SW480 (cell line): ENCODE data around the gene PDE2A.

Source experiments
- DNase-seq: peaks from one replicate; pipeline ENCODE4 v3.0.0-alpha.2; 2016; ENCODE audit warnings: low spot score

Gene PDE2A

GRCh38 chr11:72673943-72674828, at the start of gene PDE2A:
TSS of gene PDE2A (minus strand) at chr11:72674422. CDS start at chr11:72674207, 215 bp downstream.
- DNase-seq, result no peak

DNA sequence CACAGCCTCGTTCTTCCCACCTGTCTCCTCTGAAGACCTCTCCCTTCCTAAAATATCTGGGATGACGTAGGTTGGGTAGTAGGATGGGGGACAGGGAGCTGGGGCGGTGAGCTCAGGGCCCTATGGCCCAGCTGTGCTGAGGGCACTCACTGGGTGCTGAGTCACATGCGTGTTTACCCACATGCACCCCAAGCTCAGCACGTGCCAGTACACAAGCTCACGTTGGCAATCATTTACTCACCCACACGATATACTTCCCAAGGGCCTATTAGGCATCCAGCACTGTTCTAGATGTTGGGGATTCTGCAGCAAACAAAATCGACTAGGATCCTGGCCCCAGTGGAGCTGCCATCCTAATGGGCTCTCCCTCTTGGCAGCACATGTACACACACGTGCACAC, 49.3 kb upstream of the PDE2A start:
- no peak for DNase-seq

DNA sequence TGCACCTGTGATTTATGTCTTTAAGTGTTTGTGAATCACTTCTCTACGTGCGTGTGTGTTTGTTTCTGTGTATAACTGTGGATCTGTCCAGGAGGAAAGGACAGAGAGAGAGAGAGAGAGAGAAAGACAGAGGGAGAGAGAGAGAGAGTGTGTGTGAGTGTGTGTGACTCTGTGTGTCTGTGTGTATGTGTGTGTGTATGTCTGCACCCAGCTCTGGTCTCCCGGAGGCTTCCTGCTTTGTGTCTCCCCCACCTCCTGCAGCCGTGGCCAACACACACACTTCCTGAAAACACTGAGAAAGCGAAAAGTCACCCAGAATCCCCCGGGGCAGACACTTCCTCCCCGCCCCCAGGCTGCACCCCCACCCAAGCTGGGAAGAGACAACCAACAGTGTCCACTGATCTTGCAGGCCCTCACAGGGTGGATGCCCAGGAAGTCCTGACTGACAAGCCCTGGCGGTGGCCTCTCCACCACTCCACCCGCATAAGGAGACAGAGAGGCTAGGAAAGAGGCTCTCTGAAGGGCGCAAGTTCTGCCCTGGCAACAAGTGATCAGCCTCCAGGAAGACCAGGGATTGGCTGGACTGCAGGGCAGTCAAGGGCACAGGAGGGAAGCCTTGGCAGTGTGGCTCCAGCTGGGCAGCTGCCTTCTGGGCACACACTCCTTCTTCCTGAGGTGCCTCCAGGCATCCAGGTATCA, 48.0 kb upstream of the PDE2A start:
- peak; percentile 78 for DNase-seq

DNA sequence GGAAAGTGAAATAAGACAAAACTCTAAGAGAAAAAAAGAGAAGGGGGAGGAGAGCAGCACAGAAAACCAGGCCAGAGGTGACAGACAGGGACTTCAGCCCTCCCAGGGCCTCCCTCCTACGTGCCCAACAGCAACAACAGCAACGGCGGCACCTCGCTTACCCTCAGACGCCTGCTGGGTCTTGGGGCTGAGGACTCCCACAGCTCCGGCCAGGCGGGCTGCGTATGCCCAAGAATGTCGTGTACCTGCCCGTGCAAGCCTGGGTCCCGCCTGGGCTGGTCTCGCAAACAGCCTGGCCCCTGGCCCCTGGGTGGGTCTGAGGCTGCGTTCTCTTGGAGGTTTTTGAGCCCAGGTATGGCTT, 47.4 kb upstream of the PDE2A start:
- DNase-seq, result no peak

GRCh38 chr11:72721276-72721675, 47.1 kb upstream of the PDE2A start:
- no peak for DNase-seq

- DNase-seq, result no peak
Observed at GRCh38 chr11:72720784-72721183, 46.6 kb upstream of the PDE2A start.

DNA sequence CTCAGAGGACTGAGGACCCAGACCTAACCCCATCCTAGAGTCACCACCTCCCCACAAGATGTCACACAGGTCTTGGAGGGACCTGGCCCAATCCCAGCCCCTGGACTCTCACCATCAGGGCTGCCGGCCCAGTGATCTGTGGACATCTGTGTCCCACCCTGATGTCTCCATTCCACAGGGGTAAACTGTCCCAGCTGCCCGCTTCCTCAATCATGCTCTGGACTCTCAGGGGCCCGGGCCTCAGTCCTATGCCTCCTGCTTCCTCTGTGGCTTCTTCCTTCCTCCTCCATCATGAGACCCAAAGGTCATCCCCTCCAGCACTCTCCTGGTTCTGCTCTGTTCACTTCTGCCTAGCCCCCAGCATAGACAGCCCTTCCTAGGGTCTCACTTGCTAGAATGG, 45.8 kb upstream of the PDE2A start:
- no peak for DNase-seq

- DNase-seq, result no peak
Observed at GRCh38 chr11:72719551-72719950, 45.3 kb upstream of the PDE2A start.

GRCh38 chr11:72719144-72719543, 44.9 kb upstream of the PDE2A start:
- peak; percentile 20 for DNase-seq

DNA sequence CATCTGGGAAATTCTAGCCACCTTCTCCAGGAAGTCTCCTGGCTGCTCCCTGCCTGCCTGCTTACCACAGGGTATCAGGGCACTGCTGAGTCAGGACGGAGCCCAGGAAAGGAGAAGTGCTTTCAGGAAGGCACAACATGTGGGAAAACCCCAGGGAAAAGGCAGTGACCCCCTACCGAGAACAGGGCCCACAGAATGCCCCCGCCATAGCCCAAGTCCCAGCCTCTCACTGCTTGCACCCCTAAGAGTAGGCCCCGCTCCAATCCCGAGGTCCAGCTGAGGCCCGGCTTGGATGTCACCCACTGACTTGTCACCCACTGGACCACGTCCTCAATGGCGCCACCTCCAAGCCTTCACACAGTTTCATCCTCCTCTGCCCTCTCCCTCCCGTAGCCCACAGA, 43.9 kb upstream of the PDE2A start:
- no peak for DNase-seq

DNA sequence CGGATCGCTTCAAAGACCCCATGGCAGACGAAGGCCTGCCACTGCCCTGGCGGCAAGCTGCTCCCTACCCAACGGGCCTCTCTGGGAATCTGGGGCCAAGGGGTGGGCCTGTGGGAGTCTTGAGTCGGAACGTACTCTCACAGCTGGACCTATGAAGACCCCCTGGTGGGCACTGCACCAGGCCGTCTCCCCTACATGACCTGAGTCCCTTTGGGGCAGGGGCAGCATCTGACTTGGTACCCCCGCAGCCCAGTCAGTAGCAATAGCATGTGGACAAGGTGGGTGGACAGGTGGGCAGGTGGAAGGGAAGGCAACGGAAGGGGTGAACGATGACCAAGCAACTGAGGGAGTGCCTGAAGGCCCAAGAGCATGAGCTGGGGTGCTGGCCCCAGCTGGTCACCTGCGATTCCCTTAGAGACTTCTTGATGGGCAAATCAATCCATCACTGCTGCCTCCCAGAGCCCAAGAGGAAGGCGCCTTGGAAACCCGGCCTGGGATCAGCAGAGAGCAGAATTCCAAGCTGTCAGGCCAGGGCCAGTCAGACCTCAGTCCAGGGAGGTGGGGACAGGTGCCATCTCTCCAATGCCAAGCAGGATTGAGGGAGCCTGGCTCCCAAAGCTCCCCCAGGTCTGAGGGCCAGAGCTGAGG, 42.7 kb upstream of the PDE2A start:
- no peak for DNase-seq

DNA sequence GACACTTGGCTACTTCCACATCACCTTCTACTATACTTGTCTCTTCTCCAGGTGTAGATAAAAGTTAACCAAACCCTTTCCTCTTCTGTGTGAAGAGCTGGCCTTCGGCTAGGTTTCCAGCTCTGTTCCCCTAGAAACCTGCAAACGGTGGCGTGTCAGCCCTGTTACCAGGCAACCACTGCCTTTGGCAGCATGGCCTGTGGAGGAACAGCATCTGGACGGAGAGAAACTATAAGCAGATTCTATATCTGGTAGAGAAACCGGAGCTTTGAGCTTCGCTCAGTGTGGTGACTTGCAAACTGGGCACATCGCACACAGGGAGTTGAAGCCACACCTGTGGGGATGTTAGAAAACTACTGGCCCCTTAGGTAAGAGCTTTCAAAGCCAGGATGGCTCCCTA, 42.1 kb upstream of the PDE2A start:
- DNase-seq, result no peak

- no peak for DNase-seq
Observed at GRCh38 chr11:72712841-72713240, 38.6 kb upstream of the PDE2A start.

DNA sequence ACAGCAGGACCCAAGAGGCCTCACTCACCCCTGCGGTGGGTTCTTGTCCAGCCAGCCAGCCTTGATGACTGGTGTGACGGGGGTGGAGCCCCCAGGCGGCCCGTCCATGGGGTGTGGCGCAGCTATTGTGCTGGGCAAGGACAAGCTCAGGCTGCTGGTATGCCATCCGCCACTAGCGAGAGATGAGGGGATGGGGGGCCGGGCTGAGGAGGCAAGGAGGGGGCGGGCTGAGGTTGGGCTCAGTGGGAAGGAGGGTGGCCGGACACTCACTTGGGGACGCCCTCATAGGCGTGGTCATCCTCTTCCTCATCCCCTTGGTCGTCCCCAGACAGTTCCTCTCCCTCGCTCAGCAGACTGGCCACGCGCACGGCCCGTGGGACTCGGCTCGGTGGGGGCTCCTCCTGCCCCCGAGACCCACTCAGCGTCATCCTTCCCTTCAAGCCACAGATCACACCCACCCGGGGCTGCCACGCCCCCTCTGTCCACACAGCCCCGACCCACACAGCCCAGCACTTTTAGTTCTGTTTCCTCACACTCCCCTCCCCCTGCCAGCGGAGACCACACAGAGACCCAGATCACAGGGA, 38.0 kb upstream of the PDE2A start:
- DNase-seq, result no peak

- DNase-seq, result no peak
Observed at GRCh38 chr11:72711141-72711540, 36.9 kb upstream of the PDE2A start.

DNA sequence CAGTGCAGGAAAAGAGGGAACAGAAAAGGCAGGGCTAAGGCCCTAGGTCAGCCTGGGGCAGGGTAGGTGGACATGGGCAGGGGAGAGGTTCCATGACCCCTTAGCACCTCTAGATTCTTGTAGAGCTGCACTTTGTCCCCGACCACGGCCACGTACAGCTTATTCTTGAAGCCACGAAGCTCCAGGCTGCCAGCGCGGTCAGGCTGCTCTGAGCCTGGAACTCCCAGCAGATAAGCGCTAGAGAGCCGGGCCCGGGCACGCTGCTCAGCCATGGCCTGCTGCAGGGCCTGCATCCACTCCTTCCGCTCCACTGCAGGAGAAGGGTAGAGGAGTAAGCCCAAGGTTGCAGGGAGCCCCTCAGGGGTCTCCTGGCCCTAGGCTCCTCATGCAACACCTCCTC, 36.1 kb upstream of the PDE2A start:
- no peak for DNase-seq

GRCh38 chr11:72709478-72710238, 35.4 kb upstream of the PDE2A start:
- no peak for DNase-seq

DNA sequence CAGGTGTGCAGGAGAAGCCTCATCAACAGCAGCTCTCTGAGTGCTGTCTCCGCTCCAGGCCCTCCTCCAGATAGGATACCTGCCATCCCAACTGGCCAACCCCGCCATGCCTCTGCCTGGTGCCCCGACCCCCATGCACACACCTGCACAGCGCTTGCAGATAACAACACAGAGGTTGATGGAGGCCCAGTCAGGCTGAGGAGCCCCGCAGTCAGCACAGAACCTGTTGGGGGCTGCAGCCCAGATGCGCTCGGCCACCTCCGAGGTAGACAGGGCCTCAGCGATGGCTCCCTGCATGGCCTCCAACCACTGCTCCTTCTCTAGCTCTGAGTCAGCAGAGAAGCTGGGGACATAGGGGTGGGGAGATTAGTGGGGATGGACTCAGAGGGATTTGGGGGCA, 32.8 kb upstream of the PDE2A start:
- no peak for DNase-seq

DNA sequence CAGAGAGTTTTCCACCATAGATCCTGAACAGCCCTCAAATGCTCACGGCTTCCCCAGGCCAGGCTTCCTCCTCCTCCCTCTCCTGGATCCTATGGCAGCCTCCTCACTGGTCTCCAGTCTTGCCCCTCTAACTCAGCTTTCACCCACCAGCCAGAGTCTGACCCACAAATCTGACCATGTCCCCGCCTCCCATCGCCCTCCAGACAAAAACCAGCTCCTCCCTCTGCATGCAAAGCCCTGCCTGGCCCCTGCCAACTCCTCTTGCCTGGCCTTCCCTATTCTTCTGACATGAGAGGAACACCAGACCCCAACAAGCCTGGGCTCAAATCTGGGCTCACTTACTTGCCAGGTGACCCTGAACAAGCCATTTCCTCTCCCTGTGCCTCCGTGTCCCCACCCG, 32.4 kb upstream of the PDE2A start:
- no peak for DNase-seq

DNA sequence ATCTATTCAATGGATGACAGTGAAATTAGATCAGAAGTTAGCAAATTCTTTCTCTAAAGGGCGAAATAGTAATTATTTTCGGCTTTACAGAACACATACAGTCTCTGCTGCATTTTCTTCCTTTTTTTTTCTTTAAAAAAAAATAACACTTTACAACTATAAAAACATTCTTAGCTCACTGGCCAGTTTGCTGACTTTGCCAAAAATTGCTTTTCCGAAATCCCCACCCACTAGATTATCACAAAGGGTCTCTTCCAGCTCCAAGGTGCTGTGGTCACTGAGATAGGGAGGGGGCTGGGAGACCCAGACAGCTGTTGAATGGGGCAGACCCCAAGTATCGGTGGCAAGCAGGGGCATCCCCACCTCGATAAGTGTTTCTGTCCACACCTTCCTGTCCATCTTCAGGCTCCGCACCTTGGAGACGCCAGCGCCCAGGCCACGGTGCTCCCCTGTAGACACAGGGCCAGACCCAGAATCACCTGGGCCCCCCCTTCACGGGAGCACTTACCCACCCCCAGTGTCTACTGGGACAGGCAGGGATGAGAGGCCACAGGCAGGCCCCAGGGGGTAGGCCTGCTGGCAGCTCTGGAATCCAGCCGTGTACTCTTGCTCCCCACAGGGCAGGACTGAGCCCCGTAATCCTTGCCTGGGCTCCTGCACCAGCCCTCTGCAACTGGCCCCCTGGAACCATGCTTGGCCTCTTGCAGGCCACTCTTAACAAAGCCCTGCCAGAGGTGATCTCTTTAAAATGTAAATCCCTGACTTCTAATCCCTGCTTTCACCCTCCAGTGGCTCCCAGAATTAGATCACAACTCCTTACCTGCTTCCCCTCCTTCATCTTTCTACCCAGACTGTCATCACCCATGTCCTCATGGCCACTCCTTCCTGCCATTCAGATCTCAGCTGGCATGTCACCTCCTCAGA, 31.5 kb upstream of the PDE2A start:
- DNase-seq, result no peak

- DNase-seq, result no peak
Observed at GRCh38 chr11:72704783-72705265, 30.6 kb upstream of the PDE2A start.
